ENCODE measurements around the gene NFIX.

NFIX gene

DNA sequence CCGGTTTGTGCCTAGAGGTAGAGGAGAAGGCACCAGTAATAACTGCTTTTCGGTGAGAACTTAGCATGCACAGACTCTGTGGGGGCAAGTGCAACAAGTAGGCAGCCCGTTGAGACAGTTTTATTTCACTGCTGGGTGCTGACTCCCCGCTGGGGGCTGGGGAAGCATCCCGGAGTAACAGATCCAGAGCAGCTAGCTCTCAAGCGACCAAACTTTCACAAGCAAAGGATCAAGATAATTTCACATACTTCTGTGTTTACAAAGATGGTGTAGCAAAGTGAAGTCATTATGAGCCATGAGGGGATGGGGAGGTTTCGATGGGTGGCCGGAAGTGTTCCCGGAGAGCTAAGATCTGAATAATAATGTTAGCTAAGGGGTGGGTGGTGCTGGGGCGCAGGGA lies 125.5 kb downstream of the NFIX start:
- no CpG with 5 or more reads among the region's 10 CpGs for WGBS (ENCODE audit: insufficient coverage, insufficient read length)
- no peak overlapping the region for H3K4me3 ChIP-seq (ENCODE audit: low read length)
- no peak for DNase-seq (ENCODE audit: low read depth, low spot score)
- no peak overlapping the region for H3K27ac ChIP-seq (ENCODE audit: low read length)
- H3K36me3 ChIP-seq (ENCODE audit: control insufficient read depth, insufficient read depth, low read length), result 0 out of 2 replicates have a peak, but pooled peaks cover 3% of the 10 kb centered on the region
- peaks cover 12% of the 10 kb centered on the region for H3K4me1 ChIP-seq (ENCODE audit: control insufficient read depth, insufficient read depth, low read length)
- H3K27me3 ChIP-seq (ENCODE audit: control insufficient read depth, insufficient read depth, low read length), result no peaks in the 10 kb centered on the region
- H3K9me3 ChIP-seq (ENCODE audit: control insufficient read depth, insufficient read depth, low read length), result no peaks in the 10 kb centered on the region

DNA sequence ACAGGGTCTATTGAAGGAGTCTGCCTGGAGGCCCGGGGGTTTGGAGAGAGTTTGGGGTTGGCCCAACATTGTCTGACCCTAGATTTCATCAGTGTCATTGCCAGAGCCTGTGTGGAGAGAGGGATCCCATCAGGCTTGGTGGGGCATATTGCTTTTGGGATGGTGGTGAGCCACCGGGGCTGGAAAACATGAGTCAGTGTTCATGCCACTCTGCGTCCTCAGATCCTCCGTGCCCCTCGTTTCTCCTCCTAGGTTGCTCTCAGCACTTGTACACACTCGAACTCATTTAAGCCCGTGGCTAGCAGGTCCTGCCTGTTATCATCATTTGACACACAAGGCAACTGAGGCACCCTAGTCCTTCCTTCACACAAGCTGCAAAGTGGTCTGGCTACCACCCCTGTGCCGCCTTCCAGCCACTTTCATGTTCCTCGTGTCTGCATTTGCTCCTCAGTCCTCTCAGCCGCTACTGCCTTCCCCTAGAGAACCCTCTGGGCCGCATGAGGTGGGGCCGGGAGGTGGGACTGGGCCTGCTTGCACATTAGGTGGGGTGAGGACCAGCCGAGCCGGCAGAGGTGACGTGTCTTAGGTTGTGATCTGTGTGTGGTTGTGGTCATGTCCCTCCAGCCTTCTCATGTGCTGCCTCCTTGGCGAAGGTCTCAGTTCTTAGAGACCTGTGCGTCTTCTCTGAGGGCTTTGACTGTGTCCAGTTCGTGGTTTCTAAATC lies 126.4 kb downstream of the NFIX start:
- Histone ChIP-seq H3K36me3 (ENCODE audit: control insufficient read depth, insufficient read depth, low read length) (0 out of 2 replicates have a peak, but pooled peaks cover 3% of the 10 kb centered on the region), H3K9me3 (ENCODE audit: control insufficient read depth, insufficient read depth, low read length) (no peaks in the 10 kb centered on the region), H3K27me3 (ENCODE audit: control insufficient read depth, insufficient read depth, low read length) (no peaks in the 10 kb centered on the region), H3K4me1 (ENCODE audit: control insufficient read depth, insufficient read depth, low read length) (peaks cover 12% of the 10 kb centered on the region), H3K27ac (ENCODE audit: low read length) (no peak overlapping the region), H3K4me3 (ENCODE audit: low read length) (no peak overlapping the region)
- no peak for DNase-seq (ENCODE audit: low read depth, low spot score)
- no CpG with 5 or more reads among the region's 18 CpGs for WGBS (ENCODE audit: insufficient coverage, insufficient read length)

DNA sequence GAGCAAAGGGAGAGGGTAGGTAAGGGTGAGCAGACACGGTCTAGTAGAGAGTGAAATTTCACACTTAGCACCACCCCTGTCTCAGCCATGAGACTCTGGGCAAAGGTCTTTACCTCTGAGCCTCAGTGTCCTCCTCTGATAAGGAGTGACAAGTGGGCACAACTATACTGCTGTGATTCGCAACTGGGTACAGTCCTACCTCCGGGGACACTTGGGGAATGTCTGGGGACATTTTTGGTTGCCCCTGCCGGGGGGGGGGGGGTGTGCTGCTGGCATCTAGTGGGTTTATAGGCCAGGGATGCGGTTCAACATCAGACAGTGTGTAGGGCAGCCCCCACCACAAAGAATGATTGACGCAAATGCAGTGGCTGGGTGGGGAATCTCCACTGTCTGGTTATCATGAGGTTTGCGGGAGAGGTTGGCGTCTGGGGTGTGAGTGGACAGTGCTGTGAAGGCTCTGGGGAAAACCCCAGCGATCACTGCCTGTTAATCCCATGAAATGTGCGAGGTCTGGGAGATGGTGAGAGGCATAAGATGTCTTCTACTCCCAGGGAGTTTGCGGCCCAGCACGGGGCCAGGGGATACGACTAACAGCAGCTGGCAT lies 127.1 kb downstream of the NFIX start:
- no peak for DNase-seq (ENCODE audit: low read depth, low spot score)
- no peak overlapping the region for H3K4me3 ChIP-seq (ENCODE audit: low read length)
- H3K9me3 ChIP-seq (ENCODE audit: control insufficient read depth, insufficient read depth, low read length), result no peaks in the 10 kb centered on the region
- WGBS (ENCODE audit: insufficient coverage, insufficient read length), result no CpG with 5 or more reads among the region's 13 CpGs
- peaks cover 12% of the 10 kb centered on the region for H3K4me1 ChIP-seq (ENCODE audit: control insufficient read depth, insufficient read depth, low read length)
- no peaks in the 10 kb centered on the region for H3K27me3 ChIP-seq (ENCODE audit: control insufficient read depth, insufficient read depth, low read length)
- 0 out of 2 replicates have a peak, but pooled peaks cover 3% of the 10 kb centered on the region for H3K36me3 ChIP-seq (ENCODE audit: control insufficient read depth, insufficient read depth, low read length)
- no peak overlapping the region for H3K27ac ChIP-seq (ENCODE audit: low read length)

DNA sequence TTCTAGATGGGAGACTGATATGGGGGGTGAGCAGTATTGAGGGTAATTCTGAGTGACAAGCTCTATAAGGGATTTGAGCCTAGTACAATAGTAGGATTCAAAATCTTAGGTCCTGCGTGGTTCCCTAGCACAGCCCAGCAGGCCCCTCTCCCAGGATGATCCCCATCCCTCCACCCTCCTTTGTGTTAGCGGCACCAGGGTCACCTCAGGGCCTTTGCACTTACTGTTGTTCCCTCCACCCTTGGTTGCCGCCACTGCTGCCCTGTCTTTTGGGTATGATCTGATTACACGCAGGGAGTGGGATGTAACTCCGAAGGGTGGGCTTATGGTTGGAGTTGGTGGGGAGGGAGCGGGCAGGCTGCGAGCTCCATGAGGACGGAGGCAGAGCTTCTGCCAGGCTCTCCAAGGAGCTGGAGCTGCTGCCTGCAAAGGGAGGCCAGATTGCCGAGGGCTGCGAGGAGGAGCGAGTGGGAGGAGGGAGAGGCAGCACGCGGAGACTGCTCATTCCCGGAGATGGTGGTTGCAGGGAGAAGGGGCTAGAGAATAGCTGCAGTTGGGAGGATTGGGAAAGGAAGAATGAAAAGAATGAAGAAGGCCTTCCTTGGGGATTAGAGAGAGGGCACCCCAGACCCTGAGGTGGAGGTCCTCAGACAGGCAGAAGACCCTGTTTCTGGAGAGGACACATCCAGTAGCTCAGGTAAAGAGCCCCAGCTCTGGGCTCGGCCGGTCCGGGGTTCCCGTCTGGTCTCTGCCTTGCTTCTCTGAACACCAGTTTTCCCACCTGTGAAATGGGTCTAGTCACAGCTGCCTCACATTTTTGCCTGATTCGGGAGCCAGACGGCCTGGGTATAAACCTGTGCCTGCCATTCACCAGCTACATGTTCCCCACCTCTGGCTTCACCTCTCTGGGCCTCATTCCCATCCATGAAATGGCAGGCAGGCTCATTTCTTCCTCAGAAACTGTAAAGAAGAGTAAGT lies 128.0 kb downstream of the NFIX start:
- H3K27me3 ChIP-seq (ENCODE audit: control insufficient read depth, insufficient read depth, low read length), result no peaks in the 10 kb centered on the region
- WGBS (ENCODE audit: insufficient coverage, insufficient read length), result no CpG with 5 or more reads among the region's 20 CpGs
- no peak overlapping the region for H3K4me3 ChIP-seq (ENCODE audit: low read length)
- H3K9me3 ChIP-seq (ENCODE audit: control insufficient read depth, insufficient read depth, low read length), result no peaks in the 10 kb centered on the region
- no peak for DNase-seq (ENCODE audit: low read depth, low spot score)
- H3K4me1 ChIP-seq (ENCODE audit: control insufficient read depth, insufficient read depth, low read length), result peaks cover 12% of the 10 kb centered on the region
- no peak overlapping the region for H3K27ac ChIP-seq (ENCODE audit: low read length)
- H3K36me3 ChIP-seq (ENCODE audit: control insufficient read depth, insufficient read depth, low read length), result 0 out of 2 replicates have a peak, but pooled peaks cover 3% of the 10 kb centered on the region

DNA sequence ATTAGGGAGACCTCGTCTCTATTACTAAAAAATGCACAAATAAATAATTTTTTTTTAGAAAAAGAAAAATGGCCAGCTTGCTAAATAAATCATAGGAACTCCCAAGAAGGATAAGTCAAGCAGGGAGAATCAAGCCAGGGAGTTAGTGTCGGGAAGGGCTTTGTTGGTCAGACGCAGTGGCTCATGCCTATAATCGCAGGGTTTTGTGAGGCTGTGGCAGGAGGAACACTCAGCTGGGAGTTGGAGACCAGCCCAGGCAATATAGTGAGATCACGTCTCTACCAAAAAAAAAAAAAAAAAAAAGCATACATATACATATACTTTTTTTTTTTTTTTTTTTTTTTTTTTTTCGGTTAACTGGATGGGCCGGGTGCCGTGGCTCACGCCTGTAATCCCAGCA lies 131.8 kb downstream of the NFIX start:
- no peak overlapping the region for H3K4me3 ChIP-seq (ENCODE audit: low read length)
- no peaks in the 10 kb centered on the region for H3K27me3 ChIP-seq (ENCODE audit: control insufficient read depth, insufficient read depth, low read length)
- no peaks in the 10 kb centered on the region for H3K4me1 ChIP-seq (ENCODE audit: control insufficient read depth, insufficient read depth, low read length)
- H3K36me3 ChIP-seq (ENCODE audit: control insufficient read depth, insufficient read depth, low read length), result no peaks in the 10 kb centered on the region
- no CpG with 5 or more reads among the region's 9 CpGs for WGBS (ENCODE audit: insufficient coverage, insufficient read length)
- no peak for DNase-seq (ENCODE audit: low read depth, low spot score)
- H3K9me3 ChIP-seq (ENCODE audit: control insufficient read depth, insufficient read depth, low read length), result no peaks in the 10 kb centered on the region
- H3K27ac ChIP-seq (ENCODE audit: low read length), result no peak overlapping the region

DNA sequence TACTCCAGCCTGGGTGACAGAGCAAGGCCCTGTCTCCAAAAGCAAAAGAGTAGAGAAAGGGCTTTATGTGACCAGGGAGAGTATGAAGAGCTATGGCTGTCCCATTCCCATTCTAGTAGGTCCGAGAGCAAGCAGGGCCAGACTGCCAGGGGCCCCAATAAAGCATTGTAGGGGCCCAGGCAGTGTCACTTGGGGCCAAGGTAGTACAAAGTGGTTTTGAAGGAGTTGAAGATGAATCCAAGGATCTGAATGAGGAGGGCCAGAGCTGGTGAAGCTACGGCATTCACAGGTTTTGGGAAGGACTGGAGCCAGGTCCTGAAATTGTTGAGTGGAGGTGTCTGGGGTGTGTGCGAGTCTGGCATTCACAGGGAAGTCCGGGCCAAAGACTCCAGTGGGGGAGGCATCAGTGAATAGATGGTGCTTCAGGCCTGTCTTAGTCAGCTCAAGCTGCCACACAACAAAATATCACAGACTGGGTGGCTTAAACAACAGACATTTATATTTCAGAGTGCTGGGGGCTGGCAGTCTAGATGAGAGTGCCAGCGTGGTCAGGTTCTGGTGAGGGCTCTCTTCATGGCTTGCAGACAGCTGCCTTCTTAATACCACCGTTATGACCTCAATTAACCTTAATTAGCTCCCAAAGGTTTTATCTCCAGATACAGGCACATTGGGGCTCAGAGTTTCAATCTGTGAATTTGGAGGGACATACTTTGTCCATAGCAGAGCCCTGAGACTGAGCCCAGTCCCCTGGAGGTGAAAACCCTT lies 132.7 kb downstream of the NFIX start:
- no peaks in the 10 kb centered on the region for H3K36me3 ChIP-seq (ENCODE audit: control insufficient read depth, insufficient read depth, low read length)
- H3K4me1 ChIP-seq (ENCODE audit: control insufficient read depth, insufficient read depth, low read length), result no peaks in the 10 kb centered on the region
- no peak for DNase-seq (ENCODE audit: low read depth, low spot score)
- no peak overlapping the region for H3K27ac ChIP-seq (ENCODE audit: low read length)
- H3K27me3 ChIP-seq (ENCODE audit: control insufficient read depth, insufficient read depth, low read length), result no peaks in the 10 kb centered on the region
- H3K9me3 ChIP-seq (ENCODE audit: control insufficient read depth, insufficient read depth, low read length), result no peaks in the 10 kb centered on the region
- H3K4me3 ChIP-seq (ENCODE audit: low read length), result no peak overlapping the region
- no CpG with 5 or more reads among the region's 6 CpGs for WGBS (ENCODE audit: insufficient coverage, insufficient read length)

DNA sequence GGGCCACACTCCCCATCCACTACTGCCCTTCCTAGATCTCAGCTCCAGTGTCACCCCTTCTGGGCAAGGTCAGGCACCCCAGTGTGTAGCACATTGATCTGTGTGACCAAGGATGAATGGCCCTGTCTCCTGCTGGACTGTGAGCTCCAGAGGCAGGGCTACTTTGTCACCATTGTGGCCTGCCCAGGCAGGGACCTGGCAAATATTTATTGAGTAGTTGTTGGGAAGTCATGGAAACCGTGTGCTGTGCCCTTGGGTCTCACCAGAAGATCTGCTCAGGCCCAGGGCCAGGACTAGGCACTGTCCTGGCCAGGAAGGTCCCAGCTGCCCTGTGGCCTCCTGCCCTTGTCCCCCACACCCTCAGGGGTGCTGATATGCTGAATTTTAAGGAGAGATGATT lies 133.3 kb downstream of the NFIX start:
- Histone ChIP-seq H3K27ac (ENCODE audit: low read length) (no peak overlapping the region), H3K36me3 (ENCODE audit: control insufficient read depth, insufficient read depth, low read length) (no peaks in the 10 kb centered on the region; the same call in 1 of the 2 replicates), H3K4me3 (ENCODE audit: low read length) (no peak overlapping the region), H3K4me1 (ENCODE audit: control insufficient read depth, insufficient read depth, low read length) (no peaks in the 10 kb centered on the region), H3K27me3 (ENCODE audit: control insufficient read depth, insufficient read depth, low read length) (no peaks in the 10 kb centered on the region), H3K9me3 (ENCODE audit: control insufficient read depth, insufficient read depth, low read length) (no peaks in the 10 kb centered on the region)
- DNase-seq (ENCODE audit: low read depth, low spot score), result no peak
- no CpG with 5 or more reads among the region's 1 CpG for WGBS (ENCODE audit: insufficient coverage, insufficient read length)

DNA sequence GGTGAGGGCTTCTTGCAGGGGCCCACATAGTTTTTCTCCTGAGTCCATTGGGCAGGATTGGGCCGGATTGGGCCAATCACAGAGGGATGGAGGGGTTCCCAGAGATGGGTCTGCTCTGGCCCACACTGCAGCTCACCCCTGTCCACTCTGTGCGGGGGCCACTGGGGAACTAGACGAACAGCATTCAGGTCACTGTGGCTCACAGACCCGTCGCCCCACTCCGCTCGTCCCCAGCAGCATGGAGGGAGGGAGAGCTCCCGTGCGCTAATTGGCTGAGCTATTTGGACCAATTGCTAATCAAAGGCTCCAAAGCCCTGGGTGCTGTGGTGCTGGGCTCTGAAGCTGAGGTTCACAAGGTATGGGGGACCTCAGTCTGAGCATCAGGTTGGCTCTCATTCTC lies 134.1 kb downstream of the NFIX start:
- Histone ChIP-seq H3K9me3 (ENCODE audit: control insufficient read depth, insufficient read depth, low read length) (no peaks in the 10 kb centered on the region), H3K4me3 (ENCODE audit: low read length) (no peak overlapping the region), H3K4me1 (ENCODE audit: control insufficient read depth, insufficient read depth, low read length) (no peaks in the 10 kb centered on the region), H3K27me3 (ENCODE audit: control insufficient read depth, insufficient read depth, low read length) (no peaks in the 10 kb centered on the region), H3K36me3 (ENCODE audit: control insufficient read depth, insufficient read depth, low read length) (no peaks in the 10 kb centered on the region; the same call in 1 of the 2 replicates), H3K27ac (ENCODE audit: low read length) (no peak overlapping the region)
- no CpG with 5 or more reads among the region's 9 CpGs for WGBS (ENCODE audit: insufficient coverage, insufficient read length)
- DNase-seq (ENCODE audit: low read depth, low spot score), result no peak

DNA sequence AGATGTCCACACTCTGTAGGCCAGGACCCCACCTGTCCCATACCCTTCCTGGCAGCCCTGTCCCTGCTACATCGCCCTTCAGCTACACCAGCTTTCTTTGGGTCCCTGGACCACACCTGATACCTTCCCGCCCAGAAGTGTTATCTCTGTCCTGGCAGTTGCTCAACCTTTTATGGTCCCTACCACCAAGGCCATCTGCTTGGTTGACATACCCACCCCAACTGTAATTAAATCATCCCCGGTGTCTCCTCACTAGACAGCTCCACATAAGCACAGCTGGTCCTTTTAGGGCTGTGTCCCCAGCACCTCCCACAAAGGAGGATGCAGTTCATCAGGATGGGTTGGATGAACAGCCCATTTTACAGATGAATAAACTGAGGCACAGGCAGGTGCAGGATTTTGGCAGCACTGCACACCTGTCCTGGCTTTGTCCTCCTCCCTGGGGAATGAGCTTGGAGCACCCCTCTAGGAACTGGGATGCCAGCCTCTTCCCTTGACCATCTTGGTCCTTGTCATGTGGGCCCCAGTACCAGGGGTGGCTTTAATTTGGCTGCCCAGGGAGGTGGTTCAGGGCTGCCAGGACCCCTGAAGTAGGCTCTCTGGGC lies 135.7 kb downstream of the NFIX start:
- H3K27me3 ChIP-seq (ENCODE audit: control insufficient read depth, insufficient read depth, low read length), result no peaks in the 10 kb centered on the region
- H3K9me3 ChIP-seq (ENCODE audit: control insufficient read depth, insufficient read depth, low read length), result no peaks in the 10 kb centered on the region
- peaks cover 11% of the 10 kb centered on the region for H3K36me3 ChIP-seq (ENCODE audit: control insufficient read depth, insufficient read depth, low read length)
- no peak overlapping the region for H3K27ac ChIP-seq (ENCODE audit: low read length)
- DNase-seq (ENCODE audit: low read depth, low spot score), result no peak
- no peak overlapping the region for H3K4me3 ChIP-seq (ENCODE audit: low read length)
- WGBS (ENCODE audit: insufficient coverage, insufficient read length), result no CpG with 5 or more reads among the region's 3 CpGs
- H3K4me1 ChIP-seq (ENCODE audit: control insufficient read depth, insufficient read depth, low read length), result no peaks in the 10 kb centered on the region

Measured in iPS DF 6.9 (cell line).